ENCODE measurements around the gene SNU13. TPM values are rescaled to one million over a fixed set of nuclear protein-coding genes. Genes with fewer than 3 reads are reported as not detected.
A peak's percentile ranks its signal among the peaks of the same experiment; 100 is the strongest.

Gene SNU13
- total RNA-seq, 1 experiment from 2014 or later = 203 TPM

GRCh38 chr22:41696703-41697102 is 8.0 kb upstream of the SNU13 start:
- Histone ChIP-seq H2BK20ac (ENCODE audit: low read depth, low read length, poor library complexity, severe bottlenecking) (no peak overlapping the region), H3K23ac (ENCODE audit: insufficient read length, low read depth, low read length) (no peak overlapping the region), H4K20me1 (ENCODE audit: control insufficient read depth, insufficient read depth, insufficient read length) (no peaks in the 10 kb centered on the region), H4K8ac (replicated peaks; ENCODE audit: insufficient read length, low read depth, low read length) (no peak overlapping the region), H2BK12ac (ENCODE audit: insufficient read length, low read depth, low read length) (no peak overlapping the region), H4K5ac (ENCODE audit: insufficient read length, low read depth, low read length) (no peak overlapping the region), H3K27me3 (ENCODE audit: insufficient read depth, low read length) (no peaks in the 10 kb centered on the region), H3K4me1 (ENCODE audit: insufficient read depth, low read length) (no peaks in the 10 kb centered on the region), H2AFZ (ENCODE audit: low read length) (no peak overlapping the region), H3K9ac (ENCODE audit: extremely low read depth, insufficient read length, low read length) (no peak overlapping the region), H2BK120ac (ENCODE audit: low read depth, low read length, poor library complexity, severe bottlenecking) (no peak overlapping the region), H2BK15ac (ENCODE audit: low read depth, low read length) (no peak overlapping the region), H3K23me2 (ENCODE audit: insufficient read length, low read depth, low read length, poor library complexity, severe bottlenecking) (no peaks in the 10 kb centered on the region), H2AK5ac (ENCODE audit: insufficient read length, low read length) (no peak overlapping the region), H3K14ac (ENCODE audit: insufficient read depth, low read length) (no peak overlapping the region), H3K4ac (ENCODE audit: low read depth, low read length) (no peak overlapping the region), H2BK5ac (ENCODE audit: insufficient read length, low read length) (no peak overlapping the region), H3K9me3 (ENCODE audit: control insufficient read depth, low read depth, low read length) (no peaks in the 10 kb centered on the region), H3K79me1 (ENCODE audit: insufficient read depth, low read depth, low read length, poor library complexity, severe bottlenecking) (no peaks in the 10 kb centered on the region), H3K4me2 (ENCODE audit: insufficient read depth, insufficient read length, low read length) (no peak overlapping the region), H3K79me2 (ENCODE audit: insufficient read depth, low read length) (no peaks in the 10 kb centered on the region), H3T11ph (ENCODE audit: low read length) (no peak overlapping the region), H4K91ac (ENCODE audit: insufficient read length, low read depth, low read length) (no peak overlapping the region), H3K18ac (ENCODE audit: insufficient read length, low read depth, low read length) (no peak overlapping the region), H3K56ac (ENCODE audit: insufficient read length, low read depth, low read length) (no peak overlapping the region), H3K27ac (ENCODE audit: insufficient read length, low read depth, low read length) (no peak overlapping the region)
- H3K9me3 Mint-ChIP-seq = no peaks in the 10 kb centered on the region
- H3K27me3 Mint-ChIP-seq (ENCODE audit: low read depth) = peaks cover 2% of the 10 kb centered on the region
- H3K4me1 Mint-ChIP-seq = peaks cover 11 to 12% of the 10 kb centered on the region in 2 experiments
- H3K4me3 Mint-ChIP-seq = peak overlapping the region in 1 of 2 experiments; percentile 62; a peak in 1 of 5 replicates
- no CpG with 5 or more reads among the region's 11 CpGs for WGBS (ENCODE audit: extremely low coverage, insufficient read length, low lambda C conversion rate)
- 0 out of 7 replicates have a peak, but pooled peaks cover 0 to 1% (median 0%) of the 10 kb centered on the region in 3 experiments for H3K36me3 Mint-ChIP-seq (ENCODE audit: insufficient read depth in 1 of 3, low read depth in 3 of 3)
- no peak for TF ChIP-seq CTCF (conservative IDR thresholded peaks at IDR 0.05)
- peak overlapping the region; percentile 28 to 97 (median 82); a peak in 4 of 7 replicates for H3K27ac Mint-ChIP-seq
- DNase-seq = no peak

All from H9 (cell line).